Gastrocnemius medialis (tissue), 4 donors: ENCODE measurements around the gene PLAC9. TPM values are rescaled to one million over a fixed set of nuclear protein-coding genes. Genes with fewer than 3 reads are reported as not detected.
A peak's percentile ranks its signal among the peaks of the same experiment; 100 is the strongest.

Experiments
- ATAC-seq, 2 donors: fragments of 150-250 bp; one replicate each; pipeline ENCODE4 v1.9.1; 2016
- DNase-seq, 2 donors: peaks; one replicate each; pipeline ENCODE4 v3.0.0-alpha.2; 2019
- H3K27ac ChIP-seq, 4 donors: fragments of 200-600 bp; sonication (generic); 1 replicate in 1 of 4; 2 replicates in 3 of 4; pipeline ENCODE4 v1.5.1; 2016 to 2018; ENCODE audit warnings: mild to moderate bottlenecking in 2 of 4, moderate library complexity in 1 of 4
- H3K27me3 ChIP-seq, 3 donors: fragments of 200-600 bp; sonication (generic) in 2 of 3; 1 replicate in 1 of 3; 2 replicates in 2 of 3; pipeline versions ENCODE4 v1.5.1 to v1.6.0; 2016 to 2019; ENCODE audit warnings: mild to moderate bottlenecking in 1 of 3, moderate library complexity in 1 of 3
- H3K36me3 ChIP-seq, 2 donors: fragments of 200-600 bp; sonication (generic) in 1 of 2; one replicate each; pipeline ENCODE4 v1.5.1; 2017 to 2018
- H3K4me1 ChIP-seq, 2 donors: fragments of 200-600 bp; sonication (generic) in 1 of 2; one replicate each; pipeline ENCODE4 v1.5.1; 2016 to 2017; ENCODE audit warnings: mild to moderate bottlenecking in 2 of 2
- H3K4me3 ChIP-seq, 4 donors: fragments of 200-600 bp; sonication (generic) in 3 of 4; 1 replicate in 1 of 4; 2 replicates in 3 of 4; pipeline ENCODE4 v1.5.1; 2016 to 2019; ENCODE audit warnings: mild to moderate bottlenecking in 2 of 4
- H3K9me3 ChIP-seq, 3 donors: fragments of 200-600 bp; sonication (generic) in 2 of 3; 1 replicate in 1 of 3; 2 replicates in 2 of 3; pipeline ENCODE4 v1.5.1; 2016 to 2019
- POLR2A ChIP-seq, 2 donors: fragments of 450-650 bp; IDR thresholded peaks; one replicate each; pipeline ENCODE4 v1.6.1; 2017; ENCODE audit warnings: antibody characterized with exemption in 2 of 2, mild to moderate bottlenecking in 2 of 2, moderate library complexity in 2 of 2
- in situ Hi-C, 4 donors: fragments of 200-750 bp; cut with MboI; loops; one replicate each; pipeline versions ENCODE4 v1.15.0 to v1.8.0; 2017; ENCODE audit warnings: low sequenced_read_pairs in 4 of 4
- intact Hi-C: fragments of 100-400 bp; cut with DNase I; formaldehyde crosslinking; loops from one replicate; pipeline ENCODE4 v1.15.1; 2023; ENCODE audit warnings: low total_unique reads
- total RNA-seq, 4 donors: library from RNA; depleted of rRNA; stranded (reverse); fragments of >200 nt; gene quantifications; one replicate each; pipeline versions ENCODE4 v1.1.0 to v1.2.3, GENCODE V29; 2016
- TF ChIP-seq, protein P1 (sequence below), 5 experiments: fragments of 450-650 bp in 3 of 5; fragments of 200-600 bp in 2 of 5; sonication (generic) in 2 of 5; IDR thresholded peaks in 4 of 5; conservative IDR thresholded peaks in 1 of 5; 1 replicate in 4 of 5; 2 replicates in 1 of 5; pipeline ENCODE4 v1.5.1; 2016 to 2019; ENCODE audit warnings: antibody characterized with exemption in 5 of 5, mild to moderate bottlenecking in 3 of 5, moderate library complexity in 3 of 5

Gene PLAC9
- total RNA-seq, 4 donors from 2014 or later: 4.6 to 16.1 (median 6.9) TPM

GRCh38 chr10:80167471-80168161, 35.1 kb downstream of the PLAC9 start:
- Histone ChIP-seq H3K27me3 (no peaks in the 10 kb centered on the region), H3K4me3 (no peak overlapping the region), H3K9me3 (no peaks in the 10 kb centered on the region), H3K4me1 (peaks cover 57 to 68% of the 10 kb centered on the region in 2 donors), H3K36me3 (peaks cover 0 to 47% of the 10 kb centered on the region in 2 donors), H3K27ac (peak overlapping the region; percentile 71 to 92 (median 80))
- intact Hi-C loops (no loop called here), in situ Hi-C loops (no loop called here)
- TF ChIP-seq, protein P1, sequence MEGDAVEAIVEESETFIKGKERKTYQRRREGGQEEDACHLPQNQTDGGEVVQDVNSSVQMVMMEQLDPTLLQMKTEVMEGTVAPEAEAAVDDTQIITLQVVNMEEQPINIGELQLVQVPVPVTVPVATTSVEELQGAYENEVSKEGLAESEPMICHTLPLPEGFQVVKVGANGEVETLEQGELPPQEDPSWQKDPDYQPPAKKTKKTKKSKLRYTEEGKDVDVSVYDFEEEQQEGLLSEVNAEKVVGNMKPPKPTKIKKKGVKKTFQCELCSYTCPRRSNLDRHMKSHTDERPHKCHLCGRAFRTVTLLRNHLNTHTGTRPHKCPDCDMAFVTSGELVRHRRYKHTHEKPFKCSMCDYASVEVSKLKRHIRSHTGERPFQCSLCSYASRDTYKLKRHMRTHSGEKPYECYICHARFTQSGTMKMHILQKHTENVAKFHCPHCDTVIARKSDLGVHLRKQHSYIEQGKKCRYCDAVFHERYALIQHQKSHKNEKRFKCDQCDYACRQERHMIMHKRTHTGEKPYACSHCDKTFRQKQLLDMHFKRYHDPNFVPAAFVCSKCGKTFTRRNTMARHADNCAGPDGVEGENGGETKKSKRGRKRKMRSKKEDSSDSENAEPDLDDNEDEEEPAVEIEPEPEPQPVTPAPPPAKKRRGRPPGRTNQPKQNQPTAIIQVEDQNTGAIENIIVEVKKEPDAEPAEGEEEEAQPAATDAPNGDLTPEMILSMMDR (IDR thresholded peaks at IDR 0.05 in 4 of 5, conservative IDR thresholded peaks at IDR 0.05 in 1 of 5): no peak
- no peak for TF ChIP-seq POLR2A (IDR thresholded peaks at IDR 0.05)
- ATAC-seq: no peak
- DNase-seq: no peak

GRCh38 chr10:80168162-80168511, 35.6 kb downstream of the PLAC9 start:
- Histone ChIP-seq H3K4me3 (no peak overlapping the region), H3K36me3 (peaks cover 0 to 42% of the 10 kb centered on the region in 2 donors), H3K27ac (peak overlapping the region; percentile 71 to 92 (median 80)), H3K4me1 (peaks cover 62 to 68% of the 10 kb centered on the region in 2 donors), H3K9me3 (no peaks in the 10 kb centered on the region), H3K27me3 (no peaks in the 10 kb centered on the region)
- intact Hi-C loops: no loop called here
- peak; percentile 77 to 89 for ATAC-seq
- in situ Hi-C loops: no loop called here
- peak; percentile 78 for DNase-seq
- TF ChIP-seq, protein P1 (IDR thresholded peaks at IDR 0.05 in 4 of 5, conservative IDR thresholded peaks at IDR 0.05 in 1 of 5): no peak
- TF ChIP-seq POLR2A (IDR thresholded peaks at IDR 0.05): no peak

DNA sequence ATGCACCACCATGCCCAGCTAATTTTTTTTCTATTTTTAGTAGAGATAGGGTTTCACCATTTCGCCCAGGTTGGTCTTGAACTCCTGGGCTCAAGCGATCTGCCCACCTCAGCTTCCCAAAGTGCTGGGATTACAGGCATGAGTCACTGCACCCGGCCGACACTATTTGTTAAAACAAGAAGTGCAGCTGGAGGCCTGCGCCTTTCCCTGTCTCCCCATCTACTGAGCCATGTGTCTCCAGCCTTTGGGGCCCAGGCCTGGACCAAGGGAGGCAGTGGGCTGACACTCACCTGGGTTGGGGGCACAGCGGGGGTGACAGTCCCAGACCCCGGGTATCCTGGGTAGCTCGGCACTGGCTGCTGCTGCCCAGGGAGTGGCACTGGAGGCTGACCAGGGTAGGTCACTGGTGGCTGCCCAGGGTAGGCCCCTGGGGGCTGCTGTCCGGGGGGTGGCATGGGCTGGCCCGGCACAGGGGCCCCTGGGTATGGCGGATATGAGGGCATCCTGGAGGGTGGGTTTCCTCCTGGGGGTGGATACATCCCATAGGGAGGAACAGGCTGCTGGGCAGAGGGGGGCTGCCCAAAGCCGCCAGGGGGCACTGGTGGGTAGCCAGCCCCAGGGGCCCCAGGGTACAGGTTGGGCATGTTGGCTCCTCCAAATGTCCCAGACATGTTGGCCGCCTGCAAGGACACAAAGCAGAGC, 36.3 kb downstream of the PLAC9 start:
- peaks cover 63 to 68% of the 10 kb centered on the region in 2 donors for H3K4me1 ChIP-seq
- TF ChIP-seq, protein P1 (IDR thresholded peaks at IDR 0.05 in 4 of 5, conservative IDR thresholded peaks at IDR 0.05 in 1 of 5): peak in 3 of 5 experiments; percentile 6 to 37 (median 22)
- TF ChIP-seq POLR2A (IDR thresholded peaks at IDR 0.05): no peak
- H3K36me3 ChIP-seq: peaks cover 0 to 35% of the 10 kb centered on the region in 2 donors
- in situ Hi-C loops (no loop called here), intact Hi-C loops (no loop called here)
- H3K27me3 ChIP-seq: no peaks in the 10 kb centered on the region
- H3K4me3 ChIP-seq: no peak overlapping the region
- no peaks in the 10 kb centered on the region for H3K9me3 ChIP-seq
- peak overlapping the region; percentile 71 to 92 (median 80) for H3K27ac ChIP-seq
- DNase-seq (no peak), ATAC-seq (no peak)

DNA sequence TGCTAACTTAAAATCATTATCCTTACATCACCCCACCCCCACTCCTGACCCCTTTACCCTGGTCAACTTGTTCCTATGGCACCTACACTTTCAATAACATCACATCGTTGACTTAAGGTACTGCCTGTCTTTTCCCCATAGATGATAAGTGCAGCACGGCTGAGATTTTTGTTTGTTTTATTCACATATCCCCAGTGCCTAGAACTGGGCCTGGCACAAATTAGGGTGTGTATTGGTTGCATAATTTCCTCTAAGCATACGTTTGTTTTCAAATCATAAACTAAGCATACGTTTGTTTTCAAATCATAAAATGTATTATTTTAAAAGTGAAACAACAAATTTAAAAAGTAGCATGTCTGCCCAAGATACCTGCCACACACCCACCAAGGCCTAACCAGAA, 37.5 kb downstream of the PLAC9 start:
- H3K27me3 ChIP-seq: no peaks in the 10 kb centered on the region
- in situ Hi-C loops: no loop called here
- intact Hi-C loops: no loop called here
- peaks cover 0 to 26% of the 10 kb centered on the region in 2 donors for H3K36me3 ChIP-seq
- no peak overlapping the region for H3K4me3 ChIP-seq
- peak overlapping the region; percentile 71 to 92 (median 80) for H3K27ac ChIP-seq
- peaks cover 66 to 67% of the 10 kb centered on the region in 2 donors for H3K4me1 ChIP-seq
- no peak for ATAC-seq
- no peaks in the 10 kb centered on the region for H3K9me3 ChIP-seq
- TF ChIP-seq, protein P1 (IDR thresholded peaks at IDR 0.05 in 4 of 5, conservative IDR thresholded peaks at IDR 0.05 in 1 of 5): no peak
- TF ChIP-seq POLR2A (IDR thresholded peaks at IDR 0.05): no peak
- DNase-seq: no peak
